Type B pancreatic cell (in vitro differentiated cells): ENCODE results near the gene PACS2. TPM values are rescaled to one million over a fixed set of nuclear protein-coding genes. Genes with fewer than 3 reads are reported as not detected.
"Not testable (repeated sequence)": the region's sequence is repeated elsewhere in the genome, so short reads cannot be mapped to it uniquely, and the experiment has no call there.

Experiments used
- DNase-seq: peaks from one replicate; pipeline ENCODE4 v3.0.0; 2021; ENCODE audit warnings: mixed read lengths; ENCODE audit not compliant: unreplicated experiment; ENCODE audit errors: extremely low spot score
- H3K27ac Mint-ChIP-seq: 2 replicates; pipeline ENCODE4 v1.8.0; 2021; ENCODE audit warnings: mild to moderate bottlenecking, mixed read lengths
- H3K27me3 Mint-ChIP-seq: 2 replicates; pipeline ENCODE4 v1.8.0; 2021; ENCODE audit warnings: mixed read lengths
- H3K36me3 Mint-ChIP-seq: 2 replicates; pipeline ENCODE4 v1.8.0; 2021; ENCODE audit warnings: mixed read lengths
- H3K4me1 Mint-ChIP-seq: one replicate; pipeline ENCODE4 v1.8.0; 2021; ENCODE audit warnings: mixed read lengths; ENCODE audit not compliant: unreplicated experiment
- H3K4me3 Mint-ChIP-seq: 2 replicates; pipeline ENCODE4 v1.8.0; 2021; ENCODE audit warnings: mild to moderate bottlenecking, mixed read lengths
- H3K9me3 Mint-ChIP-seq: 2 replicates; pipeline ENCODE4 v1.8.0; 2021; ENCODE audit warnings: mixed read lengths
- total RNA-seq: library from RNA; stranded (reverse); gene quantifications from 2 replicates; pipeline ENCODE4 v1.2.1, GENCODE V29; 2021; ENCODE audit warnings: low replicate concordance
- TF ChIP-seq, protein P1 (sequence below): fragments of 200-600 bp; sonication (generic); conservative IDR thresholded peaks from 2 replicates; pipeline ENCODE4 v1.5.0; 2021; ENCODE audit warnings: antibody characterized with exemption, mild to moderate bottlenecking

PACS2 gene
- total RNA-seq, 1 donor from 2014 or later: 101 TPM

DNA sequence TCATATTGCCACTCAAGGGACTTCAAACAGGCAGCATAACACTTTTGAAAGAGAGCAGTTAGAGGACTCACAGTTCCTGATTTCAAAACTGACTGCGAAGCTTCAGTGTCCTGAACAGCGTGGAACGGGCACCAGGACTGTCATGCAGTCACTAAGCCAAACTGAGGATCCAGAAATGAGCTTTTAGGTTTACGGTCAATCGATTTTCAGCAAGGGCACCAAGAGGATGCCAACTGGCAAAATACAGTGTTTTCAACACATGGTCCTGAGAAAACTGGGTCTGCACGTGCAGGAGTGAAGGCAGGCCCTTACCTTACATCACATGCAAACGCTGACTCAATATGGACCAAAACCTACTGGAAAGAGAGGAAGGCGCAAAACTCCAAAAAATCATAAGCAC, 29.4 kb upstream of the PACS2 start:
- Mint-ChIP-seq H3K9me3 (no peaks in the 10 kb centered on the region), H3K36me3 (peaks cover 7% of the 10 kb centered on the region), H3K27ac (no peak overlapping the region), H3K27me3 (no peaks in the 10 kb centered on the region), H3K4me3 (no peak overlapping the region), H3K4me1 (peaks cover 18% of the 10 kb centered on the region)
- no peak for DNase-seq
- TF ChIP-seq, protein P1, sequence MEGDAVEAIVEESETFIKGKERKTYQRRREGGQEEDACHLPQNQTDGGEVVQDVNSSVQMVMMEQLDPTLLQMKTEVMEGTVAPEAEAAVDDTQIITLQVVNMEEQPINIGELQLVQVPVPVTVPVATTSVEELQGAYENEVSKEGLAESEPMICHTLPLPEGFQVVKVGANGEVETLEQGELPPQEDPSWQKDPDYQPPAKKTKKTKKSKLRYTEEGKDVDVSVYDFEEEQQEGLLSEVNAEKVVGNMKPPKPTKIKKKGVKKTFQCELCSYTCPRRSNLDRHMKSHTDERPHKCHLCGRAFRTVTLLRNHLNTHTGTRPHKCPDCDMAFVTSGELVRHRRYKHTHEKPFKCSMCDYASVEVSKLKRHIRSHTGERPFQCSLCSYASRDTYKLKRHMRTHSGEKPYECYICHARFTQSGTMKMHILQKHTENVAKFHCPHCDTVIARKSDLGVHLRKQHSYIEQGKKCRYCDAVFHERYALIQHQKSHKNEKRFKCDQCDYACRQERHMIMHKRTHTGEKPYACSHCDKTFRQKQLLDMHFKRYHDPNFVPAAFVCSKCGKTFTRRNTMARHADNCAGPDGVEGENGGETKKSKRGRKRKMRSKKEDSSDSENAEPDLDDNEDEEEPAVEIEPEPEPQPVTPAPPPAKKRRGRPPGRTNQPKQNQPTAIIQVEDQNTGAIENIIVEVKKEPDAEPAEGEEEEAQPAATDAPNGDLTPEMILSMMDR: no peak

DNA sequence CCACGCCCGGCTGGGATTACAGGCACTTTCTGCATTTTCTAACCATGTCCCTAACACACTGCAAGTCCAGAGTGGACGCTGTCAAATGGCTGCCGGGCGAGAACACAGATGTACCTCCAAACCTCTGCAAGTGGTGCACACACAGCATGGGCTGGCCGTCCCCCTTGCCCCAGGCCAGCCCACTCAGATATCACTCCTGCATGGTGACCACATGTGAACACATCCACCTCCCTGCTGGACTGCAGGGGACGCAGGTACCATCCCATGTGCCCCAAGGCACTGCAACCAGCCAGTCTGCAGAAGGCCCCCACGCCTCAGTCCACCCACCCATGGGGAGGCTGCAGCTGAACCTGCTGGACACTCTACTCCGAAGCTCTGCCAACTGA, 27.8 kb upstream of the PACS2 start:
- Mint-ChIP-seq H3K27ac (no peak overlapping the region), H3K4me3 (no peak overlapping the region), H3K36me3 (peaks cover 7% of the 10 kb centered on the region), H3K4me1 (peaks cover 16% of the 10 kb centered on the region), H3K27me3 (no peaks in the 10 kb centered on the region), H3K9me3 (no peaks in the 10 kb centered on the region)
- TF ChIP-seq, protein P1: no peak
- no peak for DNase-seq

DNA sequence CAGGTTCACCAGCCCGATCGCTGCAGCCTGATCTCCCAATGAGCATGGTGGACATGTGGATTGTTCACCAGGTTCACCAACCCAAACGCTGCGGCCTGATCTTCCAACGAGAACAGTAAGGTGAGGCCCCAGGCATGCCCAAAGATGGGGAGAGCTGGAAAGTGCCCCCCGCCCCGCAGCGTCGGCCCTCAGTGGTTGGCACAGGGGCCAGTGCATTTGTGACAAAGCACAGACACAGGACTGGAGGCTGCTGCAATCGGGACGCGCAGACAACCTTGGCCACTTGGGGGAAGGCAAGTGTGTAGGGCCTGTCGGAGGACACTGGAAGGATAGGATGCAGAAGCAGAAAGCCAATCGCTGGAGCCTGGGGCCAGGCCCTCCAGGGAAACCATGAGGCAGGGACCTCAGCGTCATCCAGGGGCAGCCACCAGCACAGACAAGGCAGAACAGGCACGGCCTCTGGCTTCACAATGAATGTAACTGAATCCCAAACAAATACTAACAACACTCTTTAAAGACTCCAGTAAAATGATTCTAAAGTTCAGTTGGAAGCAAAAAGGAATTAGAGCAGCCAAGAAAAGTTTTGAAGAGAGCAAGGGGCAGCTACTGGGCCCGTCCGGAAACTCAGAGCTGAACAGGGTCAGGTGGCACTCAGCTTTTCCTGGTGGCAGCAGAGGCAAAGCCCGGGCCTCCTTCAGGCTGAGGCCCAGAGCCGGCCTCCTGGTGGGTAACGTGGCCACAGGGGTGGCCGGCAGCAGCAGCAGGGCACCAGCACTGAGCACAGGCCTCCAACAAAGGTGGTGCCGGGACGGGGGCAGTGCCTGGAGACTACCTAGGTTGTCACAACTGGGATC, 27.1 kb upstream of the PACS2 start:
- H3K27me3 Mint-ChIP-seq: no peaks in the 10 kb centered on the region
- no peak for DNase-seq
- H3K27ac Mint-ChIP-seq: no peak overlapping the region
- peaks cover 9% of the 10 kb centered on the region for H3K4me1 Mint-ChIP-seq
- H3K36me3 Mint-ChIP-seq: peaks cover 7% of the 10 kb centered on the region
- no peak overlapping the region for H3K4me3 Mint-ChIP-seq
- H3K9me3 Mint-ChIP-seq: no peaks in the 10 kb centered on the region
- TF ChIP-seq, protein P1: no peak

DNA sequence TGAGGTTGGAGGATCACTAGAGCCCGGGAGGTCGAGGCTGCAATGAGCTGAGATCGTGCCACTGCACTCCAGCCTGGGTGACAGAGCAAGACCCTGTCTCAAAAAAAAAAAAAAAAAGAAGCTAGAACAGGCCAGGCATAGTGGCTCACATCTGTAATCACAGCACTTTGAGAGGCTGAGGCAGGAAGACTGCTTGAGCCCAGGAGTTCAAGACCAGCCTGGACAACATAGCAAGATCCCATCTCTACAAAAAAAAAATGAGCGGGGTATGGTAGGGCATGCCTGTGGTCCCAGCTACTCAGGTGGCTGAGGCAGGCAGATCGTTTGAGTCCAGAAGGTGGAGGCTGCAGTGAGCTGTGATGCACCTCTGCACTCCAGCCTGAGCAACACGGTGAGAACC, 25.6 kb upstream of the PACS2 start:
- H3K4me3 Mint-ChIP-seq, DNase-seq, H3K36me3 Mint-ChIP-seq, H3K4me1 Mint-ChIP-seq, H3K27me3 Mint-ChIP-seq, H3K9me3 Mint-ChIP-seq: not testable (repeated sequence)
- peak overlapping the region; percentile 53 for H3K27ac Mint-ChIP-seq

DNA sequence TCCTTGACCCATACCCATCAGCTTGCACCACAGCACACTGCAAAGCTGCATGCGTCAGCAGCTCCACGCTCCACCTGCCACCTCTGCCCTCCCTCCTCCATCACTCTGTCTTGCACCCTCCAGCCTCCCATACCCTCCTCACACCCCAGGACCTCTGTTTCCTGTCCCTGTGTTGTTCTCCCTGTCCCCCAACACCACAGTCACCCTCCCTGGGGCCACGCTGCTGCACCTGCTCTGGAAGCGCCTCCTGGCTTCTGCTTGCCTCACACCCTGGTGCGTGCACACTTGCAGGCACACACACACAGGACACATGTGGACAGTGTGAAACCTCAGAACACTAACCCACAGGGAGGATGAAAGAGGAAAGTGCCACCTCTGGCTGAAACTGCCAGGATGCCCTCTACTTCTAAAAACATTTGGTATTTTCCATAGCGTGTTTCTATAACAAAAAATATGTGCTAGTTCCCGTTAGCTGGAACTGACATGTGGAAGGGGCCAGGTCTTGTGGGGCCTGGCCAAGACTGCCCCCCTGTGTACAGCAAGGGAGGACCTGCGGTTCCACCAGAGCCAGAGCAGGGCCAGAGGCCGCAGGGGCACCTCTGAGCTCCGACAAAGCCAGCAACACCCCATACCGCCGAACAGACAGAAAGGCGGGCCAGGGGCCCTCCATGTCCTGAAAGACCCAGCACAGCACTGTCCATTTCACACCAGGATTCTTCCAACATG, 23.8 kb upstream of the PACS2 start:
- Mint-ChIP-seq H3K36me3 (peaks cover 5% of the 10 kb centered on the region), H3K27ac (no peak overlapping the region), H3K27me3 (no peaks in the 10 kb centered on the region), H3K4me1 (peaks cover 14% of the 10 kb centered on the region), H3K4me3 (no peak overlapping the region), H3K9me3 (no peaks in the 10 kb centered on the region)
- TF ChIP-seq, protein P1: peak; percentile 37
- no peak for DNase-seq
